H9 (cell line): ENCODE results near the gene BLOC1S1. TPM values are rescaled to one million over a fixed set of nuclear protein-coding genes. Genes with fewer than 3 reads are reported as not detected.
A peak's percentile ranks its signal among the peaks of the same experiment; 100 is the strongest.

ENCODE experiments used
- DNase-seq: peaks from one replicate; pipeline ENCODE4 v3.0.0-alpha.2; 2017
- H2AFZ ChIP-seq: one replicate; pipeline ENCODE4 v1.6.1; 2013; ENCODE audit warnings: mild to moderate bottlenecking, low read length, control low read depth, moderate library complexity
- H2AK5ac ChIP-seq: 2 replicates; pipeline ENCODE4 v1.6.1; 2013; ENCODE audit warnings: low read length, control low read depth, mixed read lengths; ENCODE audit not compliant: insufficient read length
- H2BK120ac ChIP-seq: one replicate; pipeline ENCODE4 v1.6.1; 2013; ENCODE audit warnings: low read depth, mild to moderate bottlenecking, low read length, control low read depth, inconsistent platforms; ENCODE audit not compliant: poor library complexity, severe bottlenecking
- H2BK12ac ChIP-seq: 2 replicates; pipeline ENCODE4 v1.6.1; 2013; ENCODE audit warnings: low read length, control low read depth, mixed read lengths, low read depth; ENCODE audit not compliant: insufficient read length
- H2BK15ac ChIP-seq: 2 replicates; pipeline ENCODE4 v1.6.1; 2013; ENCODE audit warnings: low read depth, low read length, control low read depth
- H2BK20ac ChIP-seq: one replicate; pipeline ENCODE4 v1.6.1; 2013; ENCODE audit warnings: low read depth, mild to moderate bottlenecking, low read length, control low read depth, inconsistent platforms; ENCODE audit not compliant: poor library complexity, severe bottlenecking
- H2BK5ac ChIP-seq: 2 replicates; pipeline ENCODE4 v1.6.1; 2013; ENCODE audit warnings: low read length, control low read depth, mixed read lengths; ENCODE audit not compliant: insufficient read length
- H3K14ac ChIP-seq: 2 replicates; pipeline ENCODE4 v1.6.1; 2013; ENCODE audit warnings: low read length, control low read depth; ENCODE audit not compliant: insufficient read depth
- H3K18ac ChIP-seq: 2 replicates; pipeline ENCODE4 v1.6.1; 2013; ENCODE audit warnings: low read depth, mild to moderate bottlenecking, mixed read lengths, low read length, control low read depth; ENCODE audit not compliant: insufficient read length
- H3K23ac ChIP-seq: 2 replicates; pipeline ENCODE4 v1.6.1; 2013; ENCODE audit warnings: low read length, control low read depth, mixed read lengths, low read depth; ENCODE audit not compliant: insufficient read length
- H3K23me2 ChIP-seq: 2 replicates; pipeline ENCODE4 v1.6.1; 2013; ENCODE audit warnings: low read depth, mild to moderate bottlenecking, mixed read lengths, low read length, control low read depth; ENCODE audit not compliant: insufficient read length, poor library complexity, severe bottlenecking
- H3K27ac ChIP-seq: 2 replicates; pipeline ENCODE4 v1.5.1; 2013; ENCODE audit warnings: low read length, control low read depth, mixed read lengths, low read depth; ENCODE audit not compliant: insufficient read length
- H3K27me3 ChIP-seq: 2 replicates; pipeline ENCODE4 v1.6.1; 2013; ENCODE audit warnings: low read length, control low read depth, inconsistent platforms; ENCODE audit not compliant: insufficient read depth
- H3K4ac ChIP-seq: 2 replicates; pipeline ENCODE4 v1.6.1; 2013; ENCODE audit warnings: low read depth, mild to moderate bottlenecking, control low read depth, inconsistent platforms, low read length, moderate library complexity
- H3K4me1 ChIP-seq: 2 replicates; pipeline ENCODE4 v1.6.1; 2013; ENCODE audit warnings: low read length, control low read depth, inconsistent platforms; ENCODE audit not compliant: insufficient read depth
- H3K4me2 ChIP-seq: 2 replicates; pipeline ENCODE4 v1.6.1; 2013; ENCODE audit warnings: low read length, control low read depth, mixed read lengths; ENCODE audit not compliant: insufficient read length, insufficient read depth
- H3K56ac ChIP-seq: 2 replicates; pipeline ENCODE4 v1.6.1; 2013; ENCODE audit warnings: low read depth, mild to moderate bottlenecking, mixed read lengths, low read length, control low read depth; ENCODE audit not compliant: insufficient read length
- H3K79me1 ChIP-seq: 2 replicates; pipeline ENCODE4 v1.6.1; 2013; ENCODE audit warnings: low read depth, mild to moderate bottlenecking, moderate library complexity, low read length, control low read depth, inconsistent platforms; ENCODE audit not compliant: insufficient read depth, poor library complexity, severe bottlenecking
- H3K79me2 ChIP-seq: 2 replicates; pipeline ENCODE4 v1.6.1; 2013; ENCODE audit warnings: low read length, control low read depth, inconsistent platforms; ENCODE audit not compliant: insufficient read depth
- H3K9ac ChIP-seq: 2 replicates; pipeline ENCODE4 v1.6.1; 2013; ENCODE audit warnings: low read length, control low read depth, mixed read lengths; ENCODE audit not compliant: insufficient read length; ENCODE audit errors: extremely low read depth
- H3K9me3 ChIP-seq: one replicate; pipeline ENCODE4 v1.6.1; 2013; ENCODE audit warnings: low read depth, low read length, inconsistent platforms; ENCODE audit not compliant: control insufficient read depth
- H3T11ph ChIP-seq: one replicate; pipeline ENCODE4 v1.6.1; 2013; ENCODE audit warnings: mild to moderate bottlenecking, low read length, control low read depth, inconsistent platforms
- H4K20me1 ChIP-seq: one replicate; pipeline ENCODE4 v1.6.1; 2013; ENCODE audit not compliant: control insufficient read depth, insufficient read length, insufficient read depth
- H4K5ac ChIP-seq: 2 replicates; pipeline ENCODE4 v1.6.1; 2013; ENCODE audit warnings: low read depth, mild to moderate bottlenecking, mixed read lengths, low read length, control low read depth; ENCODE audit not compliant: insufficient read length
- H4K8ac ChIP-seq: replicated peaks from 2 replicates; pipeline ENCODE4 v1.6.1; 2013; ENCODE audit warnings: low read length, control low read depth, mixed read lengths, low read depth; ENCODE audit not compliant: insufficient read length
- H4K91ac ChIP-seq: 2 replicates; pipeline ENCODE4 v1.6.1; 2013; ENCODE audit warnings: low read depth, mild to moderate bottlenecking, moderate library complexity, mixed read lengths, low read length, control low read depth; ENCODE audit not compliant: insufficient read length
- H3K27ac Mint-ChIP-seq, 3 experiments: 2 replicates in 2 of 3; 3 replicates in 1 of 3; pipeline ENCODE4 v1.8.0; 2020 to 2021; ENCODE audit warnings: mixed read lengths in 3 of 3, mild to moderate bottlenecking in 1 of 3, moderate library complexity in 1 of 3
- H3K27me3 Mint-ChIP-seq: 2 replicates; pipeline ENCODE4 v1.8.0; 2021; ENCODE audit warnings: low read depth, mild to moderate bottlenecking, moderate library complexity, mixed read lengths
- H3K36me3 Mint-ChIP-seq, 3 experiments: 2 replicates in 2 of 3; 3 replicates in 1 of 3; pipeline ENCODE4 v1.8.0; 2020 to 2021; ENCODE audit warnings: low read depth in 3 of 3, mixed read lengths in 3 of 3; ENCODE audit not compliant: insufficient read depth in 1 of 3
- H3K4me1 Mint-ChIP-seq, 2 experiments: 2 replicates each; pipeline ENCODE4 v1.8.0; 2020; ENCODE audit warnings: mixed read lengths in 2 of 2
- H3K4me3 Mint-ChIP-seq, 2 experiments: 2 replicates in 1 of 2; 3 replicates in 1 of 2; pipeline ENCODE4 v1.8.0; 2020 to 2021; ENCODE audit warnings: mild to moderate bottlenecking in 2 of 2, mixed read lengths in 2 of 2, moderate library complexity in 1 of 2
- H3K9me3 Mint-ChIP-seq, 2 experiments: 2 replicates in 1 of 2; 3 replicates in 1 of 2; pipeline ENCODE4 v1.8.0; 2020; ENCODE audit warnings: mild to moderate bottlenecking in 2 of 2, mixed read lengths in 2 of 2, moderate library complexity in 1 of 2
- WGBS: extraction: QIAGEN DNeasy Blood & Tissue Kit; methylation state at CpG from one replicate; pipeline ENCODE4 v1.1.7; 2013; ENCODE audit warnings: missing lambda C conversion rate, low lambda C conversion rate, mixed read lengths; ENCODE audit not compliant: insufficient read length; ENCODE audit errors: extremely low coverage; 5-methylcytosine and 5-hydroxymethylcytosine counted together
- total RNA-seq: library from RNA; stranded (reverse); gene quantifications from 2 replicates; pipeline ENCODE4 v1.2.1, GENCODE V29; 2021
- TF ChIP-seq, protein P1 (sequence below): fragments of 200-600 bp; sonication (generic); conservative IDR thresholded peaks from 3 replicates; pipeline ENCODE4 v1.8.0; 2021; ENCODE audit warnings: antibody characterized with exemption, mild to moderate bottlenecking

The BLOC1S1 gene
- total RNA-seq, 1 experiment from 2014 or later = 108 TPM

DNA sequence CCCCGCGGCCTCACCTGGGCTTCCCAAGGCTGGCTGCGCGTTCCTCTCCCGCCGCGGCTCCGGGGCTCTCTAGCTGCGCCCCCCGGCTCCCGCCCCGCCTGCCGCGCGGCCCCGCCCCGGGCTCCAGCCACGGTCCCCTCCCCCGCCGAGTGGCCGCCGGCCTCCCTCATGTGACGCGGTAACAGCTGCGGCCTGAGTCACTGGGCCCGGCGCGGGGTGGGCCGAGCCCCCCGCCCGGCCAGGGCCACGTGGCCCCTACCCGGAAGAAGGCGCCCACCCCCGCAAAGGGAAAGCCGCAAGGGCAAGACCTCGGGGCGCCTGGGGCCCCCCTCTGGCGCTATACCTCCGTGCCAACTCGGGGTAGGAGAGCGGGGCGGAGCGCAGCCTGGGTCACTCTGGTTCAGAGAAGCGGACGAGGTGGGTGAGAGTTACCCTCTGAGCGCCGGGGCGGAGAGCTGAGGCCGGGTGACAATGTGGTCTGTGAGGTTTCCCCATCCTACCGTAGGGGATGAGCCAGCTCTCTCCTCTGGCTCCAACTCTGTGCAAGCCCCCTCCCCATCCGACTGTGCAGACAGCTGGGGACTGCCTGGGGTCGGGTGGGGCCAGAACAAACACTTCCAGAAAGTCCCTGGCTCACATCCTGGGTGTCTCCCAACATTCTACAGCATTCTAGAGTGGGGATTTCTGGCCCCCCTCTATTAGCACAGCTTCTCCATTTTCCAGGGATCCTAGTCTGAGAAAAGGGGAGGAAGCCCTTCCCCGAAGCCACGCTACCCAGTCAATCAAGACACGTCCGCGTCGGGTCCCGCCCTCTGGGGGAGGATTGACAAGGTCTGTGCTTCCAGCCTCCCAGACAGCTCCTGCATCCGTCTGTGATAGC, 13.3 kb downstream of the BLOC1S1 start, which contains the start of gene CD63:
Gene CD63, minus strand, starts transcription at position 71 of the 880 bp plus-strand sequence. CDS start 668 bp downstream, outside the sequence.
- H3K56ac ChIP-seq = no peak within 1 kb of the TSS
- DNase-seq = peak; percentile 94
- no peak within 1 kb of the TSS for H2BK15ac ChIP-seq
- TF ChIP-seq, protein P1, sequence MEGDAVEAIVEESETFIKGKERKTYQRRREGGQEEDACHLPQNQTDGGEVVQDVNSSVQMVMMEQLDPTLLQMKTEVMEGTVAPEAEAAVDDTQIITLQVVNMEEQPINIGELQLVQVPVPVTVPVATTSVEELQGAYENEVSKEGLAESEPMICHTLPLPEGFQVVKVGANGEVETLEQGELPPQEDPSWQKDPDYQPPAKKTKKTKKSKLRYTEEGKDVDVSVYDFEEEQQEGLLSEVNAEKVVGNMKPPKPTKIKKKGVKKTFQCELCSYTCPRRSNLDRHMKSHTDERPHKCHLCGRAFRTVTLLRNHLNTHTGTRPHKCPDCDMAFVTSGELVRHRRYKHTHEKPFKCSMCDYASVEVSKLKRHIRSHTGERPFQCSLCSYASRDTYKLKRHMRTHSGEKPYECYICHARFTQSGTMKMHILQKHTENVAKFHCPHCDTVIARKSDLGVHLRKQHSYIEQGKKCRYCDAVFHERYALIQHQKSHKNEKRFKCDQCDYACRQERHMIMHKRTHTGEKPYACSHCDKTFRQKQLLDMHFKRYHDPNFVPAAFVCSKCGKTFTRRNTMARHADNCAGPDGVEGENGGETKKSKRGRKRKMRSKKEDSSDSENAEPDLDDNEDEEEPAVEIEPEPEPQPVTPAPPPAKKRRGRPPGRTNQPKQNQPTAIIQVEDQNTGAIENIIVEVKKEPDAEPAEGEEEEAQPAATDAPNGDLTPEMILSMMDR = no peak
- H3K27me3 ChIP-seq = no peaks in the 10 kb centered on the region
- Mint-ChIP-seq H3K9me3 (no peaks in the 10 kb centered on the region; a peak in 1 of 5 replicates), H3K4me3 (peak within 1 kb of the TSS; percentile 89 to 93), H3K36me3 (peaks cover 18 to 34% (median 34%) of the 10 kb centered on the region in 3 experiments; a peak in 6 of 7 replicates), H3K27me3 (no peaks in the 10 kb centered on the region; the same call in 1 of the 2 replicates), H3K27ac (peak within 1 kb of the TSS; percentile 35 to 96 (median 80); a peak in 5 of 7 replicates), H3K4me1 (peaks cover 38 to 40% of the 10 kb centered on the region in 2 experiments)
- peaks cover 7% of the 10 kb centered on the region; the same call in 1 of the 2 replicates for H3K79me2 ChIP-seq
- no peaks in the 10 kb centered on the region for H3K9me3 ChIP-seq
- no peak within 1 kb of the TSS for H3T11ph ChIP-seq
- peaks cover 3% of the 10 kb centered on the region; the same call in 1 of the 2 replicates for H3K4me1 ChIP-seq
- H3K4ac ChIP-seq = no peak within 1 kb of the TSS
- no peak within 1 kb of the TSS for H3K23ac ChIP-seq
- WGBS = no CpG with 5 or more reads among the region's 61 CpGs
- H4K91ac ChIP-seq = no peak within 1 kb of the TSS
- no peak within 1 kb of the TSS for H4K8ac ChIP-seq
- H3K9ac ChIP-seq = peak within 1 kb of the TSS; percentile 50
- no peak within 1 kb of the TSS for H2AFZ ChIP-seq
- H3K23me2 ChIP-seq = peaks cover 14% of the 10 kb centered on the region
- H2BK12ac ChIP-seq = no peak within 1 kb of the TSS
- H4K20me1 ChIP-seq = no peaks in the 10 kb centered on the region
- no peak within 1 kb of the TSS for H2BK5ac ChIP-seq
- H2BK20ac ChIP-seq = no peak within 1 kb of the TSS
- peaks cover 7% of the 10 kb centered on the region for H3K79me1 ChIP-seq
- H3K27ac ChIP-seq = no peak within 1 kb of the TSS
- H2AK5ac ChIP-seq = no peak within 1 kb of the TSS
- peak within 1 kb of the TSS; percentile 69 for H3K18ac ChIP-seq
- H4K5ac ChIP-seq = no peak within 1 kb of the TSS
- peak within 1 kb of the TSS; percentile 74 for H3K14ac ChIP-seq
- H2BK120ac ChIP-seq = no peak within 1 kb of the TSS
- peak within 1 kb of the TSS; percentile 83 for H3K4me2 ChIP-seq
